Activated naive CD8-positive, alpha-beta T cell treated with anti-CD3 and anti-CD28 coated beads, Interleukin-2, amount 10 ng/mL, durations not matched to agents 7 days and 5 days (primary cell): ENCODE results near the gene FAM111A. TPM values are rescaled to one million over a fixed set of nuclear protein-coding genes. Genes with fewer than 3 reads are reported as not detected.
"Not testable (repeated sequence)": the region's sequence is repeated elsewhere in the genome, so short reads cannot be mapped to it uniquely, and the experiment has no call there.

Experiments
- ATAC-seq: fragments of 150-1000 bp; cut with Tn5 transposase; one replicate; pipeline ENCODE4 v1.10.0; 2021; ENCODE audit warnings: low read depth, moderate library complexity
- POLR2A ChIA-PET: fragments of 350-600 bp; sonication (Branson Sonifier 250); formaldehyde crosslinking; loops from one replicate; lab custom pipeline; 2021; ENCODE audit warnings: antibody characterized with exemption; lab: Charles Lee
- DNase-seq: peaks from one replicate; pipeline ENCODE4 v3.0.0; 2021
- H3K27ac Mint-ChIP-seq: one replicate; pipeline ENCODE4 v1.8.0; 2022; ENCODE audit warnings: mild to moderate bottlenecking, mixed read lengths
- H3K27me3 Mint-ChIP-seq: one replicate; pipeline ENCODE4 v1.8.0; 2022; ENCODE audit warnings: mild to moderate bottlenecking, moderate library complexity, mixed read lengths
- H3K36me3 Mint-ChIP-seq: one replicate; pipeline ENCODE4 v1.8.0; 2021; ENCODE audit warnings: mild to moderate bottlenecking, mixed read lengths
- H3K4me1 Mint-ChIP-seq: one replicate; pipeline ENCODE4 v1.8.0; 2021; ENCODE audit warnings: mixed read lengths
- H3K4me3 Mint-ChIP-seq: one replicate; pipeline ENCODE4 v1.8.0; 2022; ENCODE audit warnings: mild to moderate bottlenecking, moderate library complexity, mixed read lengths
- H3K9me3 Mint-ChIP-seq: one replicate; pipeline ENCODE4 v1.8.0; 2021; ENCODE audit warnings: mixed read lengths
- total RNA-seq, 2 experiments: library from RNA; stranded (reverse); gene quantifications; one replicate each; pipeline ENCODE4 v1.2.3, GENCODE V29; 2021

FAM111A gene
- total RNA-seq, result 100 to 1,000 TPM; 147 to 153 TPM

DNA sequence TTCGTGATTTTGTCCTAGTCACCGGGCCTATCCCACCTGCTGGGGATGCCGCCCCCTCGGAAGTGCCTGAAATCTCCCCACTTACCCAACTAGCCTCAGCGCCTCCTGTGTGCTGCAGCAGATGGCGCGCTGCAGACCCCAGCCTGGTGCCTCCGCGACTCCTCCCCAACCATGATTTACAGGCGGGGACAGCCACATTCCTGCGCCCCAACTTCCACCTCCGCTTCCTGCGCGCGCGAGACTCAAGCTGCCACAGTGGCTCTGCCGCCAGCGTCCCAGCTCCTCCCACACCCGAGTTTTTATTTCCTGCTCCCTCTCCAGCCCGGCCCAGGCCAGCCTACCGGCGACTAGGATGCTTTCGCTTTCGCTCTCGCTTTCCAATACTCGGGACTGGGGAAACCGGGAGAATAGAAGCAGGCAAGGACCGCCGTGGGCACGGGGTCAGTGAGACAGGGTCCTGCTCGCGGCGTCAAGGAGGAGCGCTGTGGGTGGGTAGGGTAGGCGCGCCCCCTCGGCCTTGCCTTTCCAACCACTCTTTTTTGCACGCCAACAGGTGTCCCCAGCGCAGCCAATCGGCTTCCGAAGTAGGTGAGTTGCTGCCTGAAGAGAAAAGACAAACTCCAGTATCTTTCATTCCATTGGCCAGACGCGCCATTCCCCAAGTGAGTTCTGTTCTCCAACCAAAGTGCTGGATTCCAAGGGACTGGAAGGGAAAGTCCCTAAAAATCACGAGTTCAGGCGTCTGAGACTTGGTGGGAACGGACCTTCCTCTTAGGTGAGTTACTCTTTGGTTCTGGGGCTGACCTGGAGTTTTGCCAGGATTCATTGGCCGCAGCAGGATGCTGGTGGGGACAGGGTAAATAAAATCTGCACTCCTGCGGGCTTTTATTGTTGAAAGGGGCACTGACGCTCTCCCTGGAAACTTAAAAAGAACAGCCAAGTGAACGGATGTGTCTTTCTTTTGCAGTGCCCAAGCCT, at the start of gene FAM111A:
Gene FAM111A, plus strand, starts transcription at position 327 of the 978 bp plus-strand sequence. CDS start 6,017 bp downstream, outside the sequence.
- peak; percentile 89 for ATAC-seq
- H3K4me1 Mint-ChIP-seq, result peaks cover 34% of the 10 kb centered on the region

GRCh38 chr11:59093576-59093975, 49.1 kb upstream of the FAM111A start:
- H3K27me3 Mint-ChIP-seq, result peaks cover 36% of the 10 kb centered on the region
- DNase-seq, ATAC-seq, H3K27ac Mint-ChIP-seq, H3K36me3 Mint-ChIP-seq, H3K4me3 Mint-ChIP-seq, H3K9me3 Mint-ChIP-seq, POLR2A ChIA-PET, H3K4me1 Mint-ChIP-seq: not testable (repeated sequence)

More for the DNA sequence above, at the start of gene FAM111A:
- H3K36me3 Mint-ChIP-seq, result peaks cover 19% of the 10 kb centered on the region
- H3K27me3 Mint-ChIP-seq, result no peaks in the 10 kb centered on the region
- no peaks in the 10 kb centered on the region for H3K9me3 Mint-ChIP-seq
- peak; percentile 86 for DNase-seq
- POLR2A ChIA-PET, result interaction anchor here (0.6 to 6.4 kb wide), 7 partner anchors 8 to 613 kb away, joined by 3 to 49 read pairs (median 3); partner anchors contain the start of genes DTX4 and FAM111B
- H3K27ac Mint-ChIP-seq, result peak within 1 kb of the TSS; percentile 93
- H3K4me3 Mint-ChIP-seq, result peak within 1 kb of the TSS; percentile 92

DNA sequence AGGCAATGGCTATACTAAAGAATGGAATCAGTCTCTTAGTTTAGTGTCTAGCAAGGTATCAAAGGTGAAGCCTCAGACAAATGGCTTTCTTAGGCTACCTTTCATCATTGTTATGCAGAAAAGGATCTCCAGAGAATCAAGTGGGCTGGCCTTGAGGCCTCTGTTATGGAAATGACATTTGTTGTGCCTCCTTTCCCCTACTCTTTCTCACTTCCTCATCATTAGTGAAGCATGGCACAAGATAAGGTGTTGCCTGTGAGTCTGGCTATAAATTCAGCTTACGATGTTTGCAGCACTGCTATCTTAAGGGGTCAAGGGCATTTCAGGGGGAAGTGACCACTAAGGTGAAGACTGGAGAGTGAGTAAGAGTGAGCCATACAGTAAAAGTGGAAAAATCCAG, 47.4 kb upstream of the FAM111A start:
- POLR2A ChIA-PET, result not testable (repeated sequence)

GRCh38 chr11:59095972-59096575, 46.6 kb upstream of the FAM111A start:
- H3K4me1 Mint-ChIP-seq, H3K9me3 Mint-ChIP-seq, H3K36me3 Mint-ChIP-seq, H3K27ac Mint-ChIP-seq, POLR2A ChIA-PET, ATAC-seq, H3K4me3 Mint-ChIP-seq, DNase-seq: not testable (repeated sequence)
- H3K27me3 Mint-ChIP-seq, result peaks cover 41% of the 10 kb centered on the region

More for the DNA sequence above, 47.4 kb upstream of the FAM111A start:
- not testable (repeated sequence) for ATAC-seq, H3K4me1 Mint-ChIP-seq, H3K4me3 Mint-ChIP-seq, H3K9me3 Mint-ChIP-seq, DNase-seq, H3K36me3 Mint-ChIP-seq, H3K27ac Mint-ChIP-seq
- peaks cover 41% of the 10 kb centered on the region for H3K27me3 Mint-ChIP-seq

DNA sequence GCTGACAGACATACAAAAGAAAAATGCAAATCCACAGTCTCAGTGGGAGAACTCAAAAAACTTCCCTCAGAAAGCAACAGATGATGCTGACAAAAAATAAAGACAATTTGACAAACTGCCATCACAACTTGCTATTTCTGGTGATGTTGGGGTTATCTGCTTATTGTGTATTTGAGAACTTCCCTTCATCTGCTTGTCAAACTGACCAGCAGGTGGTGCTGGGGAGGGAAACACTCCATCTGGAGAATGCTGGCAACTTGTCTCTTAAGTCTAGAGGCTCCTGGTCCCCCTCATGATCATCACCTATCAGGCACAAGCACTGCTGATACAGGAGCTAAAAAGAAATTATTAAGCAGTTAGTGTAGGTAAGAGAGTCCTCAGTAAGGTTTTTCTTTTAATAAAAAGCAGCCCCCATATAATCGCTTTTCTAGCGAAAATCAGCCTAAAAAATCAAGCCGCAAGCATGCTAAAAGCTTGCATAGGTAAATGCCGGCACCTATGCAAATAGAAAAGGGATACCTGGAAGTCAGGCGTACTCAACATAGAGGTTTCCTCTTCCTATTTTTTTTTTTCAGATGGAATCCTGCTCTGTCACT, 45.4 kb upstream of the FAM111A start:
- no peak for ATAC-seq
- H3K4me3 Mint-ChIP-seq, result no peak overlapping the region
- POLR2A ChIA-PET, result no interaction called here

DNA sequence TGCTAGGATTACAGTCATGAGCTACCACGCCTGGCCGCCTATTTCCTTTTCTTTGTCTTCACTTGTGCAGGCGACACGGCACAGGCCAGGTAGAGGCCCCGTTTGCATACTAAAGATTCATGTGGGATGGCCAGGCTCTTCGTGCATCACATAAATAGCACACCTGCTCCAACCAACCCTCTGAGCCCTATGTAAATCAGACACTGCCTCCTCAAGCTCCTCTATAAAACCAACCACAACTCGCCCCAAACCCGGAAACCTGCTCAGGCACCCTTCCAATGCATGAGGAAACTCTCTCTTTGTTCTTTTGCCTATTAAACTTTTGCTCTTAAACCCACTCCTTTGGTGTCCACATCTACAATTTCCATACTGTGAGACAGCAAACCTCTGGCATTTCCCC, 44.7 kb upstream of the FAM111A start:
- DNase-seq, H3K27ac Mint-ChIP-seq, ATAC-seq, H3K36me3 Mint-ChIP-seq, POLR2A ChIA-PET, H3K9me3 Mint-ChIP-seq, H3K4me3 Mint-ChIP-seq: not testable (repeated sequence)
- Mint-ChIP-seq H3K4me1 (peaks cover 11% of the 10 kb centered on the region), H3K27me3 (peaks cover 36% of the 10 kb centered on the region)

More for the DNA sequence above, 45.4 kb upstream of the FAM111A start:
- H3K27ac Mint-ChIP-seq, result no peak overlapping the region
- H3K27me3 Mint-ChIP-seq, result peaks cover 36% of the 10 kb centered on the region
- H3K36me3 Mint-ChIP-seq, result no peaks in the 10 kb centered on the region
- peaks cover 7% of the 10 kb centered on the region for H3K4me1 Mint-ChIP-seq
- DNase-seq, result peak; percentile 49
- H3K9me3 Mint-ChIP-seq, result no peaks in the 10 kb centered on the region

DNA sequence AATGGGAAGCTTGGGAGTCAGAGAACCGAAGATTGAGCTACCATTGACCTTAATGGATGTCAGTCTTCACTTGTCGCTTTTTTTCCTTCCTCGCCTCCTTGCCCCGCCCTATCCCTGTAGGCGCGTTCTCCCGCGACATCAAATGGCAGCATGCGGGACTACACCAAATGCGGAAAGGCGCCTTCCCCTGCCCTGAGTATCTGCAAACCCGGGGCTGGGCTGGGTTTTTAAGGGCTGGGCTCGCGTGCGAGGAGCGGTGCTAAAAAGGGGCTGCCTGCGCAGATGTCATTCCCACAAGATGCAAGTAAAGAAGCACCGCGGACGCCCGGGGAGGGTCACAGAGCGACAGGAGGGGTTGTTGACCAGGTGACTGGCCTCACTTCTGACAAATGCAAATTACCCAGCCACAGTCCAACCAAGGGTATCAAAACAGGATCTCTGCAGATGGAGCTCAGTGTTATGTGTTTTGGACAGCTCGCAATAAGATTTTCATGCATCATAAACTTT, 40.3 kb upstream of the FAM111A start:
- ATAC-seq (peak; percentile 38), DNase-seq (peak; percentile 68)
- no peaks in the 10 kb centered on the region for H3K9me3 Mint-ChIP-seq
- H3K36me3 Mint-ChIP-seq, result peaks cover 3% of the 10 kb centered on the region
- H3K4me1 Mint-ChIP-seq, result peaks cover 25% of the 10 kb centered on the region
- POLR2A ChIA-PET, result interaction anchor here (0.7 kb wide), 1 partner anchor 43 kb away, joined by 6 read pairs; no protein-coding TSS in a partner anchor
- H3K27me3 Mint-ChIP-seq, result peaks cover 23% of the 10 kb centered on the region
- peak overlapping the region; percentile 78 for H3K4me3 Mint-ChIP-seq
- no peak overlapping the region for H3K27ac Mint-ChIP-seq

DNA sequence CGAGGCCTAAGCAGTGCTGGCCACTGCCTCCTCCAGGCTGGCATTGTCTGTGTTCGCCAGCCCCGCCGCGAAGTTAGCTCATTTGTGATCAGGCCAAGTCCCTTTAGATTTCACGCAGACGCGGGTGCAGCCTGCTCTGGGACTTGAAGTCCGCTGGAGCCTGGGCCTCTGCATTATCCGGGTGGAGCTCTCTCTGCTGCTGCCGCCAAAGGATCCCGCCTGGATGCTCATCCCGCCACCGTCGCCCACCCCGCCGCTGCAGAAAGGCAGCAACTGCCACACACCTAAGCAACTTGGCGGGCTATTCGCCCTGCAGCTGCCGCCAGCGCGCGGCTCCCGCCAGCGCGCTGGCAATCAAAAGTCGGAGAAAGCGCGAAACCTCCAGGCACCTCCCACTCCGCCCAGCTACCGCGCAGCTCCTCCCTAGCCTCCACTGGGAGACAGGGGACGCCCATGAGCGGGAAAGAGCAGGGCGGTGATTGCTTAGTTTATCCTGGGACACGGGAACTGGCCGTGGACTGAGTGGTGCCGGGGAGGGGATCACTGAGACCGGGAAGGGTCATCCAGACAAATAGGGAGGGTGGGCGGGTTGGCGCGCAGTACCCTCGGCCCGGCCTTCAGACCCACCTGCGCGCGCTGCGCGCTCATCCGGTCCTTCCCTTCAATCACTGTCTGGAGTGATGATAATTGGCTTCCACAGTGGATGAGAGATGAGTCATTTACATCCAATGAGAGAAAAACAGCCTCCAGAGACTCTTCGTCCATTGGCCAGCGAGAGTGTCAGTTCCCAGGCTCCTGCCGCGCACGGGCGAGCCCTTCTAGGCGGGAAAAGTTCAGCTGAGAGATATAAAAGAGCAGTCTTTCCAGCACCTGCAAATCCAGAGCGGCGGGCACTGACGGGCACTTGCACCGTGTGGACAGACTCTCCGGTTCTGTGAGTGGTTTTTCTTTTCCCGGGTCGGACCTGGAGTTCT, 36.0 kb upstream of the FAM111A start, which contains the start of gene FAM111B:
Gene FAM111B, plus strand, starts transcription at position 875 of the 974 bp plus-strand sequence. CDS start 2,389 bp downstream, outside the sequence.
- no peaks in the 10 kb centered on the region for H3K9me3 Mint-ChIP-seq
- H3K4me1 Mint-ChIP-seq, result peaks cover 55% of the 10 kb centered on the region
- peak; percentile 75 for DNase-seq
- peaks cover 29% of the 10 kb centered on the region for H3K36me3 Mint-ChIP-seq
- H3K4me3 Mint-ChIP-seq, result peak within 1 kb of the TSS; percentile 87
- POLR2A ChIA-PET, result interaction anchor here (0.9 to 3.2 kb wide), 10 partner anchors 16 to 529 kb away, joined by 3 to 49 read pairs (median 4); partner anchors contain the start of genes FAM111A, LPXN and ZFP91
- peak; percentile 94 for ATAC-seq
- no peaks in the 10 kb centered on the region for H3K27me3 Mint-ChIP-seq
- peak within 1 kb of the TSS; percentile 68 for H3K27ac Mint-ChIP-seq

- H3K4me1 Mint-ChIP-seq, result peaks cover 52% of the 10 kb centered on the region
- peak overlapping the region; percentile 87 for H3K4me3 Mint-ChIP-seq
- not testable (repeated sequence) for H3K27me3 Mint-ChIP-seq, H3K9me3 Mint-ChIP-seq, ATAC-seq
- H3K36me3 Mint-ChIP-seq, result peaks cover 37% of the 10 kb centered on the region
- peak overlapping the region; percentile 68 for H3K27ac Mint-ChIP-seq
- DNase-seq, result peak; percentile 33
- POLR2A ChIA-PET, result interaction anchor here (0.6 to 3.2 kb wide), 7 partner anchors 13 to 530 kb away, joined by 3 to 49 read pairs (median 4); partner anchors contain the start of genes FAM111A, LPXN and ZFP91
Measured at GRCh38 chr11:59107721-59108120, 34.9 kb upstream of the FAM111A start.

- peaks cover 82% of the 10 kb centered on the region for H3K36me3 Mint-ChIP-seq
- no peak overlapping the region for H3K27ac Mint-ChIP-seq
- POLR2A ChIA-PET, result no interaction called here
- ATAC-seq (no peak), DNase-seq (no peak)
- H3K4me1 Mint-ChIP-seq, result peaks cover 41% of the 10 kb centered on the region
- H3K27me3 Mint-ChIP-seq, result no peaks in the 10 kb centered on the region
- H3K4me3 Mint-ChIP-seq, result no peak overlapping the region
- peaks cover 10% of the 10 kb centered on the region for H3K9me3 Mint-ChIP-seq
Measured at GRCh38 chr11:59112494-59112893, 30.2 kb upstream of the FAM111A start.

GRCh38 chr11:59114344-59114743, 28.3 kb upstream of the FAM111A start:
- Mint-ChIP-seq H3K27ac (no peak overlapping the region), H3K36me3 (peaks cover 91% of the 10 kb centered on the region), H3K4me3 (no peak overlapping the region), H3K9me3 (peaks cover 13% of the 10 kb centered on the region), H3K4me1 (peaks cover 25% of the 10 kb centered on the region), H3K27me3 (no peaks in the 10 kb centered on the region)
- DNase-seq (no peak), ATAC-seq (no peak)
- POLR2A ChIA-PET, result no interaction called here

DNA sequence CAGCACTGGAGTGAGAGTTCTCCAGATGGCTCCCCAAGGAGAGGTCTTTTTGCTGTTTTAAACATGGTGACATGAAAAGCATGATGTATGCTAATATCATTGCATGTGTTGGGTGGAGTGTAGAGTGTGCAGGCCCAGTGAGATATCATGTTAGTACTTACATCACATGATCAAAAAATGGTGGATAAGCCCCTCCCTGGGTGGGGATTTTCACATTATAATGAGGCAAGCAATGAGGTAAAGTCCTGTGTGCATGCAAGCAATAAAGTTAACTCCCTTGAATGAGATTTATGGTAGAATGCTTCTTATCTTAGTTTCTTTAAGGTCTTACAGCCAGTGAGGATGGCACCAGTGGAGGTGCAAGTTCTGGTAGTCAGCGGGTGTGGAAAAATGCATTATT, 27.1 kb upstream of the FAM111A start:
- DNase-seq, result no peak
- Mint-ChIP-seq H3K4me3 (no peak overlapping the region), H3K36me3 (peaks cover 88% of the 10 kb centered on the region), H3K4me1 (peaks cover 16% of the 10 kb centered on the region), H3K27me3 (no peaks in the 10 kb centered on the region), H3K27ac (no peak overlapping the region), H3K9me3 (peaks cover 13% of the 10 kb centered on the region)
- POLR2A ChIA-PET, result no interaction called here
- ATAC-seq, result no peak
